ENCODE results near the gene NAAA. TPM values are rescaled to one million over a fixed set of nuclear protein-coding genes. Genes with fewer than 3 reads are reported as not detected.

The NAAA gene
- total and polyA plus RNA-seq, 2 of the 13 experiments (the other 11 are each of a cell fraction or from before 2014, with no cell fraction given): 22.4 to 24.6 TPM

GRCh38 chr4:75948822-75949444, 8.1 kb upstream of the NAAA start:
- WGBS (ENCODE audit: low lambda C conversion rate): 86% methylated on average over 5 of the region's 5 CpGs
- H3K36me3 ChIP-seq (replicated peaks in 1 of 2; ENCODE audit: control insufficient read depth in 1 of 2, insufficient read depth in 2 of 2, low read length in 2 of 2): peaks cover 4 to 50% of the 10 kb centered on the region in 2 experiments
- FAIRE-seq (no peak), ATAC-seq (no peak), DNase-seq (ENCODE audit: low spot score) (no peak)
- H3K4me3 ChIP-seq (replicated peaks in 1 of 3; ENCODE audit: insufficient read depth in 1 of 3, low read depth in 2 of 3, low read length in 3 of 3): no peak overlapping the region
- H2AFZ ChIP-seq (ENCODE audit: low read length): no peak overlapping the region
- intact Hi-C loops (cut with micrococcal nuclease; ENCODE audit: unreplicated experiment): no loop called here
- H3K4me1 ChIP-seq (ENCODE audit: insufficient read depth, low read length): peaks cover 6% of the 10 kb centered on the region; the same call in 1 of the 2 replicates
- no peak for TF ChIP-seq HOXA7 (CRISPR knock-in tag; IDR thresholded peaks at IDR 0.05)
- no peak for TF ChIP-seq ZFX (CRISPR knock-in tag; IDR thresholded peaks at IDR 0.05; ENCODE audit: low read depth)
- no peak for TF ChIP-seq KDM3A (CRISPR knock-in tag; IDR thresholded peaks at IDR 0.05; ENCODE audit: low read depth)
- TF ChIP-seq MAFG (CRISPR knock-in tag; IDR thresholded peaks at IDR 0.05): no peak
- TF ChIP-seq ZNF616 (CRISPR knock-in tag; IDR thresholded peaks at IDR 0.05; ENCODE audit: low read depth): no peak
- no peak for TF ChIP-seq NFE2L2 (IDR thresholded peaks at IDR 0.05; ENCODE audit: low read length)
- TF ChIP-seq ZNF17 (CRISPR knock-in tag; IDR thresholded peaks at IDR 0.05): no peak
- no peak for TF ChIP-seq ARNT (IDR thresholded peaks at IDR 0.05)
- TF ChIP-seq HNRNPK (IDR thresholded peaks at IDR 0.05; ENCODE audit: low read depth, low read length, poor library complexity, severe bottlenecking): no peak
- TF ChIP-seq XBP1 (CRISPR knock-in tag; IDR thresholded peaks at IDR 0.05): no peak
- TF ChIP-seq SP4 (CRISPR knock-in tag; IDR thresholded peaks at IDR 0.05): no peak
- TF ChIP-seq ZNF496 (CRISPR knock-in tag; IDR thresholded peaks at IDR 0.05; ENCODE audit: insufficient replicate concordance): no peak
- TF ChIP-seq HIVEP1 (CRISPR knock-in tag; IDR thresholded peaks at IDR 0.05): no peak
- no peak for TF ChIP-seq MED8 (CRISPR knock-in tag; IDR thresholded peaks at IDR 0.05; ENCODE audit: insufficient replicate concordance)
- no peak for TF ChIP-seq RBFOX2 (IDR thresholded peaks at IDR 0.05; ENCODE audit: low read depth, low read length)
- TF ChIP-seq ZNF580 (CRISPR knock-in tag; IDR thresholded peaks at IDR 0.05; ENCODE audit: borderline replicate concordance, low read depth): no peak
- TF ChIP-seq HDAC1 (CRISPR knock-in tag; IDR thresholded peaks at IDR 0.05): no peak
- no peak for TF ChIP-seq ZNF678 (CRISPR knock-in tag; IDR thresholded peaks at IDR 0.05)
- TF ChIP-seq TEAD3 (CRISPR knock-in tag; optimal IDR thresholded peaks at IDR 0.05; ENCODE audit: borderline replicate concordance): no peak
- TF ChIP-seq GLMP (CRISPR knock-in tag; IDR thresholded peaks at IDR 0.05; ENCODE audit: borderline replicate concordance): no peak
- no peaks in the 10 kb centered on the region for H3K27me3 ChIP-seq (ENCODE audit: control insufficient read depth in 1 of 2, insufficient read depth in 2 of 2, low read length in 2 of 2)
- H3K9me3 ChIP-seq (ENCODE audit: low read length): no peaks in the 10 kb centered on the region
- no peak overlapping the region for H3K4me2 ChIP-seq (ENCODE audit: low read depth, low read length)
- H4K20me1 ChIP-seq (ENCODE audit: insufficient read depth, low read length): no peaks in the 10 kb centered on the region
- H3K27ac ChIP-seq (ENCODE audit: extremely low read length, insufficient read depth, low read length): no peak overlapping the region
- H3K79me2 ChIP-seq (ENCODE audit: insufficient read depth, low read length): no peaks in the 10 kb centered on the region
- no peak overlapping the region for H3K9ac ChIP-seq (ENCODE audit: insufficient read depth, low read depth, low read length)
- in situ Hi-C loops (cut with HindIII; ENCODE audit: extremely low pct_ligation_motif_present, low pct_unique_long_range_greater_than_20kb): no loop called here
- POLR2A ChIA-PET: no interaction called here
- BruUV-seq (replicated peaks): no TSS peak
- CTCF ChIA-PET (ENCODE audit: low intra/inter-chr PET ratio, low total read pairs): no interaction called here

Measured in HepG2 (cell line).